GM21515 (cell line): Measurements from ENCODE around the gene SEPTIN11.

ENCODE experiments used
- ATAC-seq: cut with Tn5 transposase; IDR thresholded peaks from one replicate; pipeline ENCODE4 v1.9.1; 2021; ENCODE audit not compliant: unreplicated experiment

Gene SEPTIN11

DNA sequence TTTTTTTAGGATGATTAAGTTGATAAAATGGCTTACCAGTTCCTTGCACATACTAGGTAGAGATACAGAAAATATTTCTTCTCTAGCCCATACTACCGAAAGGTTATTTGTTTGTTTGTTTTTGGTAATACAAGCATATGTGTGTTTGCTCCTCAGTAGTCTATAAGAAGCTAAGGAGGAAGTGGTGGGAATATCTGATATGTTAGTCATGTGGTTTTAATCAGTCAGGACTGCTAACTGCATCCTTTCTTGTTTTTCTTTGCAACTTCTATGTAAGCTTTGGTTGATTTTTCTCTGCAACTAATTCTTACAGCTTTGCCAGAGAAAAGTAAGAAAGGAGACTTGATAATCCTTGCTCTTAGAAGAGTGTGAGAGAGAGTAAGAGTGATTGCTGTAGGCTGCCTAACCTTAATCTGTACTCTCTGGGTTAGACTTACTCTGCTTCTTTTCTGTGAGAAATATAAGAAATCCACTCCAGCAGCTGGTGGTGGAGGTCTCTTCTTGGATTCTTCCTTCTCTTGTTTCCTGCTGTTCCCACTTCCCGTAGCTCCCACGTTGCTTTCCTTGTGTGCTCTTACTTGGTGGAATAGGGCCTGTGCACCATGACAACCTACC is 28.3 kb downstream of the SEPTIN11 start:
- ATAC-seq: no peak

DNA sequence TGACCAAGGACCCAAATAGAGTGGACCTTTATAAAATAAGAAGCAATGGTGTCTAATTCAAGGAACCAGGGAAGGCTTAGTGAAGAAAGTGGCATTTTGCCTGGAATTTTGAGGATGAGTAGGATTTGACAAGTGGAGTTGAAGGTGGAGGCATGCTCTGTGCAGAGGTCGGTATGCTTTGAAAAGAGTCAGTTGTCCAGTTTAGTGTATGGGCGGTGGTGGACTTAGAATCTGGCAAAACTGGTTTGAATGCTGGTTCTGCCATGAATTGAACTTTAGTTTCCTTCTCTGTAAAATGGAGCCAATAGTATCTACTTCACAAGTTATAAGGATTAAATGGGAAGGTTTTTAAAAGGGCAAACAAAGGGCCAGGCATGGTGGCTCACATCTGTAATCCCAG is 29.7 kb downstream of the SEPTIN11 start:
- no peak for ATAC-seq

DNA sequence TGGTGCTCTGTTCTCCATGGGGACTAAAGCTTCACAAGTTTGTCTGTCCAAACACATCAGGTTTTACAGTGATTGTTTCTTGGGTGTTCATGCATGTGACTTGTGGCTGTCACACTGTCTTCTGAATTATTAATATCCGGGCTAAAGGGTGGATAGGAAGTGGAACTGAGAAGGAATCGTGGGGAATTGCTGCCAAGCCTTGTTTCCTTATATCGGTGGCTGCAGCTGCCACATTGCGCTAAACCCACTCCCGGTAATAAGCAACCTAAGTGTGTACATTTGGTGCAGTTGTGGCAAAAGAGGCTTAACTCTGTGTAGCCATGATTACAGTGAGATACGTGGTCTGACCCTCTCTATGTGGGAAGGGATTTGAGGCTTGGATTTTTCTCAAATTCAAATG is 30.7 kb downstream of the SEPTIN11 start:
- ATAC-seq: no peak

DNA sequence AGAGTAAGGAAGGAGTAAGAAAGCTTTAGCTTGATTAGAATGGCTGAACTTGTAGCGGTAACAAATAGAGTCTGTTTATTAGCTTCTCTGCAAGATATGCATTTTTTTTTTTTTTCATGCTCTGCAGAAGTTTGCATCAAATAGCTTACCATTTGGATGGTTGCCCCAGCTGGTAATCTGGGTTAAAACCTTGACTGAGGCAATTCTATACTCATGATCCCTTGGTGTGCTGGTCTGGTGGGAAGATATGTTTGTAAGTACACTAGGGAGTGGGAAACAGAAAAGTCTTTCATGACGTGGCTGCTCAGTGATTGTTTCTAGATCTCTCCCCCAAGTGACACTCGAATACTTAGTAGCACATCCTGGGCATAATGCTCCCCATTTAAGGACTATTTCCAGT is 32.1 kb downstream of the SEPTIN11 start:
- no peak for ATAC-seq

DNA sequence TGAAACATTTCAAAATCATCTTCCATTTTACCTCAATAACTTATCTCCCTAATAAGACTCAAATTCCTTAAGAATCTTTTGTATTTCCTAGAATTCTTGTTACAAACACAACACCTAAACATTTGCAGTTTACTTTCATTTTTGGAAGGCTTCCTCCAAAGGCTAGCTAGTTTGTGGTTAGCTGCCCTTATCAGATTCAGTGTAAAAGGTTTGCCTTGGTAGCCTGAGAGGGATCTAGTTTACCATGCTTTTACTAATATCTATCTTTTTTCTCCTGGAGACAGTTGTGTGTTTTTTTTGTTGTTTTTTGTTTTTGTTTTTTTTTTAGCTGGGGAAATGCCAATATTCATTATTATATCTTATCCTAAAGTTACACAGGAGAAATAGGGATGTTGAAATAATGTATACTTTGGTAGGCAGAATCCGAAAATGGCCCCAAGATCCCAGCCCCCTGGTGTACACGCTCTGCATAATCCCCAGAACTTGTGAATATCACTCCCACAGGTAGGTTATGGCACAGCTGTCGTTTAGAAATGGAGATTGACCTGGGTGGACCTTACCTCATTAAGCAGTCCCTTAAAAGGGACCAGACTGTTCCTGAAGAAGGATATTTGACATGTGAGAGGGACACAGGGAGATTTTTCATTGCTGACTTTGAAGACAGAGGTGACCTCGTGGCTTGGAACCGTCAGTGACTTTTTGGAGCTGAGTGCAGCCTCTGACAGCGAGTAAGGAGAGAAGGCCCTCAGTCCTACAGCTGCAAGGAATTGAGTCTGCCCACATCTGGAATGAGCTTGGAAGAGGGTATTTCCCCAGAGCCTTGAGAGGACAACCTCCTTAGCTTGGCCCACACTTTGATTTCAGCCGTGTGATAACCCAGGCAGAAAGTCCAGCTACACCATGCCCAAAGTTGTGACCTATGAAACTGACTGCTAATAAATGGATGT is 33.4 kb downstream of the SEPTIN11 start:
- ATAC-seq: no peak

DNA sequence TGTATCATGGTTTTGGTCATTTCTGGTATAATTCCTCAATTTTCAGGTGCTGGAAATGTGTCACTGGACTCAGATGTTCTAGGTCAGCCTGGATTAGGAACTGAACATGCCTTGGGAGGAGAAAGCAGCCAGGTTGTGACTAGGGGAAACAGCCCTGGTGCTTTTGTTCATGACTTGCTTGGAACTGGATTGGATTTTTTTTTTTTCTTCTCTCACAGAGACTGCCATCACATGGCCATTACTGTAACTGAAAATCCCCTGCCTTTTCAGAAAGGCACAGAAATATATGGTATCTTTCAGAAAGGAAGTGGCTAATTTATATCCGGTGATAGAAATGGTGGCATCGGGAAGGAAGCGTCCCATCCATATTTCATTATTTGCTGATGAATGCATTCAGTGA is 34.6 kb downstream of the SEPTIN11 start:
- peak; percentile 51 for ATAC-seq

DNA sequence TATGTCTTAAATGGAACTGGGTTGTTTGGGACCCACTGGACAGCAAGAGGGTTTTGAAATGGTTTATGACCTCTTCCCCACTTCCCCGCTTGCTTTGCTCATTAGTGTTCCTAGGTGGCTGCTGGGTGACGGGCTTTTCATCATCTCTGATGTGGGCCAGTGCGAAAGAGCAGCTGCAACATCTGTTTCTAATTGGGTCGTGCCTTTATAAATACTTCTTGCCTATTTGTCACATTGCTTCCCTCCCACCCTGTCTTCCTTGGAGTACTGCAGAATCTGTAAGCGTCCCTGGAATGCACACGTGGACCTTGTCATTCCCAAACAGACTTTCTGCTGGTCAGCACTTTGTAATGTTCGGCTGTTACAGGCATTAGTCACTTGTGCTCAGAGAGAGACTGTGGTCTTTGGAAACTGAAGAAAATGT is 35.2 kb downstream of the SEPTIN11 start:
- no peak for ATAC-seq

DNA sequence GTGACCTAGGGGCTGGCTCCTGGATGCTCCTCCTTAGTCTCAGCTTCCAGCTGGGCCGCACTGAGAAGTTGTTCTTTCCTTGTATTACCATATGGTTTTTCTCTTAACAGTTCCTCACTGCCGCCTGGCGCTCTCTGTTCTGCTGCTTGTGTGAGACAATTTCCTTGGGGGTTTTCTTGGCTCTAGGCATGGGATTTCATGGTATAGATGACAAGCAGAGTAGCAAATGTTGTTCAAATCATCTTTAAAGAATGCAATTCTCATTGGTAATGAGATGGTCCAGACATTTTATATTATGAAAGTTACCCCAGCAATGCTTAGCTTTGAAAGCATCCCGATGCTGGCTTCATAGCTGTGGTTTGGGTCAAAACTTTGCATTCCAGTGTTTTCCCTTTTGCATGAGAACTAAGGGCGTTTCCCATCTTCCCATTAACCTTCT is 37.6 kb downstream of the SEPTIN11 start:
- ATAC-seq: no peak

DNA sequence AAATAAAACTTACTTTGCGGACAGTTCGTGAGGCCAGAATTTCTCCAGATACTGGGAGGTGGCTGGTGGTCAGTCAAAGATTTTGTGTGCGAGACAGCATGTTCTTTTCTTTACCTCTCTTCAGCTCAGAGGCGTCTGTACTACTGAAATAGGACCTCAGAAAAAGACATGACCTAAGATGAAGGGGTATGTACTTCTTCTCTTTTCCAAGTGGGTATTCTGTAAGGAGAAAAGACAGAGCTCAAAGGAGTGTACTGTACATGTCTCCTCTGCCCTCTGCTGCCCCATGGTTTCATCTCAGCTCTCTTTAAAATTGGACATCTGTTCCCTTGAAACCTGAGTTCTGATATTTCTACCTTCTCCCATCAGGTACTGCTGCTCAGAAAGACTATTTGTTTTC is 38.1 kb downstream of the SEPTIN11 start:
- no peak for ATAC-seq

DNA sequence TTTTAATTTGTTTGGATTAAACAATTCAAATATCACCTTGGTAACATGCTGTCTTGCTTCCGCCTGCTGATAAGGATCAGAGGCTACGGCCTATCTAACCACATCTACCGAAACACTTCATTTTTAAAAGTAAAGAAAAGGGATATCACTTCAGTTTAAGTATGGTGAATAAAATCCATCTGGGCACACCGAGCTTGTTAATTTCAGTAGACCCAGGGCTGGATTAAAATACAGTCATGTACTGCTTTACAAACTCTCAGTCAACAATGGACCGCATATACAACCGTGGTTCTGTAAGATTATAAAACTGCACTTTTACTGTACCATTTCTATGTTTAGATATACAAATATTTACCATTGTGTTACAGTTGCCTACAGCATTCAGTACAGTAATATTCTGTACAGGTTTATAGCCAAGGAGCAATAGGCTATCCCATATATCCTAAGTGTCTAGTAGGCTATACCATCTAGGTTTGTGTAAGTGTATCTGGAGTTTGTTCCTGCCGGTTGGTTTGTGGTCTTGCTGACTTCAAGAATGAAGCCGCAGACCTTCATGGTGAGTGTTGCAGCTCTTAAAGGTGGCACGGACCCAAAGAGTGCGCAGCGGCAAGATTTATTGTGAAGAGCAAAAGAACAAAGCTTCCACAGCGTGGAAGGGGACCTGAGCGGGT is 40.0 kb downstream of the SEPTIN11 start:
- no peak for ATAC-seq

DNA sequence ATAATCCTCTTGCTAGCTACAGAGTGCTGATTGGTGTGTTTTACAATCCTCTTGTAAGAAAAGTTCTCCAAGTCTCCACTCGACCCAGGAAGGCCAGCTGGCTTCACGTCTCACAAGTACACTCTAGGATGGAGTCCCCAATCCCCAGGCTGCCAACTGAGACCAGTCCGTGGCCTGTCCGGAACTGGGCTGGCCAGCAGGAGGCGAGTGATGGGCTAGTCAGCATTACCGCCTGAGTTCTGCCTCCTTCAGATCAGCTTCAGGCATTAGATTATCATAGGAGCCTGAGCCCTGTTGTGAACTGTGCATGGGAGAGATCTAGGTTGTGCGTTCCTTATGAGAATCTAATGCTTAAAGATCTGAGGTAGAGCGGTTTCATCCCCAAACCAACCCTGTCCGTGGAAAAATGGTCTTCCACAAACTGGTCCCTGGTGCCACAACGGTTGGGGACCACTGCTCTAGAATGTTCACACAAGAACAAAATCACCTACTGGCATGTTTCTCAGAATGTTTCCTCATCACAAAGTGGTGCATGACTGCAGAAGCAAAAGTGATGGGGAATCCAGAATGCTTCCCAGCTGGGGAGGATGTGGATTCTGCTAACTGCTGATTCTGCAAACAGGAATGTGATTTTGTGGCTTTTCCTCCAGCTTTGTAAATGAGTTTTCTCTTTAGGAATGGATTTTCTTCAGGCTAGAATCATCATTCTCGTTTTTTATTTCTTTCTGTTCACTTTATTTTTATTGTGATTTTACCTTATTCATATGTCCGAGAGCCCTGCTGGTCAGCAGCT is 40.9 kb downstream of the SEPTIN11 start:
- ATAC-seq: no peak

DNA sequence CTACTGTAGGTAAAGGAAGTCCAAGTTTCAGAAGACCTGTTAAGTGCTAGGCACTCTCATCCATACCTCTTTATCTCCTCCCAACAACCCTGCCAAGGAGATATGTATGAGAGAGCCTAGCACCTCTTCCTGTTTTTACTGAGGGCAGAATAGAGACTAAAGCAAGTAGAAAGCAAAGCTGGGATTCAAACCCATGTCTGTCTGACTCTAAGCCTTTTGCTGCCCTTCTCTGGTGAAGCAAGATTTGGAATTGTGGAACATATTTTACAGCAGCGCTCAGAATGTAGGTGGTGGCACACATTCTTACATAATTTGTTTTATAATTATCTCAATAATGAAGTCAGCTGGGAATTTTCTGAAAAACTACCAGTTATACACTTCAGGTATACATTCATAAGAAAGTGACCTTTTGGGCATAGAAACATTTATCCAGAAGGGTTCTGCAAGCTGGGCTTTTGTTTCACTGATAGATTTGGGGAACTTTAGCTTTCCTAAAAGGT is 41.7 kb downstream of the SEPTIN11 start:
- ATAC-seq: no peak

DNA sequence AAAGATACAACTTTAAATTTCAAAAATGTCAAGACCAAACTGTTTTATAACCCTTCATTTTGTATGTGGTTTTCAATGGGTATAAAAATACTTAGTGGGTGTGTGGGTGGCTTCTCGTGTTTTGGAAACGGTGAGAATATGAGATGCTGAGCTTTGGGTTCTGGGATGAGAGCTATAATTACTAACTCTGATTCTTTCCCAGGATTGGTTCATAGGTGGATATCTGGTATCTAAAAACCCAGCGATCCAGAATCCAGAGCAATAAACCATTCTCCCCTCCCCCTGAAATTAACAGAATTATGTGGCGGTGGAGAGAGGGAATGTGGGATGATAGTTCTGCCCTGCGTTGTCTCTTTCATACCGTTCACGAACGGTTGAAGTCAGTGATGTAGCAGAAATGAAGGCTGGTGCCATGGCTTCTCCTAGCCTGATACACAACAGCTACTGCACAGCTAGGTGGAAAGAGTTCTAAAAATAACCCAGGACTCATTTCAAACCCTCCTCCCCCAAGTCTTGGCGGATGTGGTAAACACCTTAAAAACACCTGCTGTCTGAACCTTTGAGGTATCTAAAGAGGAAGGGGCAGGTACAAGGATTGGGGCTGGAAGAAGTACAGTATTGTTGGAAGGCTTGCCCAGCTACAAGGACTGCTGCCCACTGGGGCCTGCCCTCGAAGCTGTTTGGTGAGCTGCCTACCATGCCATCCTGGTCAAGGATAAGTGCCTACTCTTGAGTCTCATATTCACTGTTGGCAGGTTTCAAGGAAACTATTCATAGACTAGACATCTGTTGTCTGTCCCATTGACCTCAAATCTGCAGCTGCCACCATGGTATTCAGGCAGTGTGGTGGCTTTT is 44.5 kb downstream of the SEPTIN11 start:
- ATAC-seq: peak; percentile 89

DNA sequence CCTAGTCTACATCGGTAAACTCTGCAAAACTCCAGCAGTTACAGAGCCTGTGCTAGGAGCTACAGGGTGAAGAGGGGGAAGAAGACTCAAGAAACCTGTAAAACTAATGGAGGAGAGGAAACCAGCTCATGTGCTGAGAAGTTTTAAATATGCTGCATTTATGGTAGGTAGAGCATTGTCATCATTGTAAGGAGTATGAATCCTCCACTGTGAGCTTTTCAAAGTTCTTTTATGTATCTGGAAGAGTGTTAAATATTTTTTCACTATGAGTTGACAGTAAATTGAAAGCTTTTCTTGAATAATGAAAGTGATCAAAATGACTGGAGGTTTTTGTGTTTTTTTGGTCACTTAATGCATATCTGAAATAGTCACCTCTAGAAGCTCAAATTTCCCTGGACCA is 46.2 kb downstream of the SEPTIN11 start:
- no peak for ATAC-seq

DNA sequence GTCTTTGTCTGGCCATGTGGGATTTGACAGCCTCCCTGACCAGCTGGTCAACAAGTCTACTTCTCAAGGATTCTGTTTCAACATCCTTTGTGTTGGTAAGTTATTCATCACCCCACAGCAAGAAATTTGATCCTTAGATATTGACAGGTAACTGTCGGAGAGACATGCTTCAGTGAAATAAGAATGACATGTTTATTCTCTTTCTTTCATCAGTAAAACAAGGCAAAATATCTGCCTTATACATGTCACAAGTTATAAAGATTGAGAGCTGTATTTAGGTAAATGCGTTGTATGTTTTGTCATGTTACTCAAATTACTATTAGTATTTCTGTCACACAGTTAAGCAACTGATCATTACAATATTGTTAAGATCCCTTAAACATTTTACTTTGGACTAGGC is 46.9 kb downstream of the SEPTIN11 start:
- ATAC-seq: no peak

DNA sequence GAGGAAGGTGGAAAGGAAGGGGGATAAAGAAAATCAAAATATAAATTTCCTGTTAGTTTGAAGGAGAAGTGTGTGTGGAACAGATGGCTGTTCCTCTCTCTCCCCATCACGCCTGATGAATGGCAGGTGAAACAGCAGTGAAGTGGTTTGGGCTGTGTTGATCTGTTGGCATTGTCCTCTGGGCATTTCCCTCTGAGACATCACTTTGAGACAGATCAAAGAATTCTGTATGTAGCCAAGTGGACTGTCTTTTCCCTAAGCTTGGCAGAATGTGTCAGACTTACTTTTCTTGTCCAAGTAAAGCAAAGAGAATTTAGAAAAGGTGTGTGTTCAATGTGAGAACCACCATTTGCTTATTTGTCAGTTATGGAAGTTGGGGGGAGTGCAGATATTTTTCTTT is 47.5 kb downstream of the SEPTIN11 start:
- no peak for ATAC-seq

DNA sequence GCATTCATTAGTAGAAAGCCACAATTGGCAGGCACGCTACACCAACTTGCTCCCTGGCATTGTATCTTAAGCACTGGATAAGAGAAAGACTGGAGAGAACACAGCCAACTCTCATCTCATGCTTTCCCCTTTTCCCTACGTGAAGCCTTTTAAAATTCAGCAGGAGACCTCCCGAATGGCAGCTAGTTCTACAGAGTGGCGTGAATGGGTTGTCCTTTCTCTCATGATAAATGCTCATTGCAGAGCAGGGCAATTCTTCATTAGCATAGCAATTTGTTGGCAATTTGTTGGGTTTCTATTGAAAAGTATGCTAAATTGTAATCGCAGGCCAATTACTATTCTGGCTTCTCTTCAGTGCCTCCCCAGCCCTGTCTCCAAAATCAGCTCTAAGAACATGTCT is 48.0 kb downstream of the SEPTIN11 start:
- ATAC-seq: no peak

DNA sequence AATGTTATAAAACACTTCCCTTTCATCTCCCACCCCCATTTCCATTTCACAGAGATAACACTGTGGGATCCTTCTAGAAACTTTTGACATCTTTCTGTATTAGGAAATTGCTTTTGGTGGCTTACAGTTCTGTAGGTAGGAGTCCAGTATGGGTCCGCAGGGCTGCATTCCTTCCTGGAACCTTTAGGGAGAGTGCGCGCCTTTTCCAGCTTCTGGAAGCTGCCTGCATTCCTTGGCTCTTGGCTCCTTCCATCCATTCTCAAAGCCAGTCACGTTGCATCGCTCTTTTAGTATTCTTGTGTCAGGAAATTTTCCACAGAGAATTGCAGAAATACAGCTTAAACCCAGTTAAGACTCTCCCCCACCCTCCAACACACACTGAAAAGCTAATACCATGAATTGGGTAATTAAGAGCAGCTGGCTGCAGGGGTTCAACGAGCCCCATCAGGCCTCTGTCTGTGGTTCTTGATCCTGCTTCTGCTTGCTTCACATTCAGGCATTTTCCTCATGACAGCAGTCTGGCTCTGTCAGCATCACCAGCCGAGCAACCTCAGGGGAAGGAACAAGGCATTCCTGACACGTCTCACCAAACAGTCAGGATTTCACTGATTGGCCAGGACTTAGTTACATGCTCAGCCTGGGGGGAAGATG is 48.8 kb downstream of the SEPTIN11 start:
- no peak for ATAC-seq
